OCI-LY3 (cell line): ENCODE measurements around the gene FYB1.

ENCODE experiments used
- H2AFZ ChIP-seq: fragments of 200-600, 300-600 bp; shearing (Covaris generic); 2 replicates; pipeline ENCODE4 v1.6.0; 2014; ENCODE audit warnings: antibody characterized with exemption, low read depth, low read length
- H3K27ac ChIP-seq: fragments of 200-600, 300-600 bp; sonication (generic); 2 replicates; pipeline ENCODE4 v1.5.1; 2014; ENCODE audit warnings: mild to moderate bottlenecking, low read length, moderate library complexity, mixed read lengths
- H3K27me3 ChIP-seq: fragments of 200-600, 300-600 bp; sonication (generic); 2 replicates; pipeline ENCODE4 v1.6.1; 2014; ENCODE audit warnings: low read depth, low read length, mixed read lengths
- H3K36me3 ChIP-seq: fragments of 200-600, 300-600 bp; sonication (generic); replicated peaks from 2 replicates; pipeline ENCODE3; 2014; ENCODE audit warnings: low read depth, low read length, mixed read lengths
- H3K4me1 ChIP-seq: fragments of 300-600, 200-600 bp; sonication (generic); 2 replicates; pipeline ENCODE4 v1.6.1; 2014; ENCODE audit warnings: low read length, mixed read lengths
- H3K4me2 ChIP-seq: fragments of 200-600, 300-600 bp; sonication (generic); 2 replicates; pipeline ENCODE4 v1.6.1; 2014; ENCODE audit warnings: low read length, mixed read lengths
- H3K4me3 ChIP-seq: fragments of 300-600, 200-600 bp; sonication (generic); 2 replicates; pipeline ENCODE4 v1.5.1; 2014; ENCODE audit warnings: antibody characterized with exemption, mild to moderate bottlenecking, low read length, moderate library complexity
- H3K79me2 ChIP-seq: fragments of 300-600, 200-600 bp; shearing (Covaris generic); 2 replicates; pipeline ENCODE4 v1.6.1; 2014; ENCODE audit warnings: mild to moderate bottlenecking, low read length, mixed read lengths
- H3K9ac ChIP-seq: fragments of 300-600, 200-600 bp; shearing (Covaris generic); 2 replicates; pipeline ENCODE4 v1.6.0; 2014; ENCODE audit warnings: mild to moderate bottlenecking, low read length, moderate library complexity
- H3K9me3 ChIP-seq: fragments of 200-600, 300-600 bp; shearing (Covaris generic); 2 replicates; pipeline ENCODE4 v1.6.1; 2014; ENCODE audit warnings: low read length, mixed read lengths; ENCODE audit not compliant: insufficient read depth
- H4K20me1 ChIP-seq: fragments of 200-600, 300-600 bp; sonication (generic); 2 replicates; pipeline ENCODE4 v1.6.1; 2016; ENCODE audit warnings: low read length, mixed read lengths; ENCODE audit not compliant: insufficient read depth
- EZH2phosphoT487 ChIP-seq: fragments of 200-600 bp; shearing (Covaris generic); IDR thresholded peaks from 2 replicates; pipeline ENCODE4 v1.6.1; 2018; ENCODE audit warnings: antibody characterized with exemption, mixed run types, low read depth
- TF ChIP-seq, protein P1 (sequence below): fragments of 200-600, 300-600 bp; sonication (generic); IDR thresholded peaks from 2 replicates; pipeline ENCODE4 v1.5.1; 2014; ENCODE audit warnings: antibody characterized with exemption, low read length, low read depth

The FYB1 gene

DNA sequence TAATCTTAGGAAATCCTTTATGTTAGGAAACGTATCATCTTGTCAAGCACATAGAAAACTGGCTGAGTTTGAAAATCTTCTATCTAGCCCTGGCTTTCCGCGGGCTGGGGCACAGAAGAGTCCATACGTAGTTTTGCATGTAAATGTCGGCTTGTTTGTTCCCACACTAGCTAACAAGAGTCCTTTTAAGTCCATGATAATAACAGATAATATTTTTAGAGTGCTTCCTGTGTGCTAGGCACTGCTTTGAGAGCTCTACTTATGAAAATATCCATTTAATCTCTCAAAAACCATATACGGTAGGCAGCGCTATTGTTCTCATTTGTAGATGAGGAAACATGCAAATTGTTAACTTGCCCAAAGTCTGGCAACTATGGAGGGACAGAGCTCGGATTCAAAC, 40.5 kb downstream of the FYB1 start:
- Histone ChIP-seq H3K27me3 (peaks cover 7% of the 10 kb centered on the region; the same call in 1 of the 2 replicates), H3K27ac (no peak overlapping the region), H3K4me1 (peaks cover 43% of the 10 kb centered on the region), H3K36me3 (no peaks in the 10 kb centered on the region), H3K4me3 (no peak overlapping the region), H3K9ac (no peak overlapping the region), H4K20me1 (no peaks in the 10 kb centered on the region), H3K4me2 (no peak overlapping the region), H3K79me2 (no peaks in the 10 kb centered on the region), H3K9me3 (no peaks in the 10 kb centered on the region), H2AFZ (no peak overlapping the region)
- TF ChIP-seq EZH2phosphoT487: no peak
- TF ChIP-seq, protein P1, sequence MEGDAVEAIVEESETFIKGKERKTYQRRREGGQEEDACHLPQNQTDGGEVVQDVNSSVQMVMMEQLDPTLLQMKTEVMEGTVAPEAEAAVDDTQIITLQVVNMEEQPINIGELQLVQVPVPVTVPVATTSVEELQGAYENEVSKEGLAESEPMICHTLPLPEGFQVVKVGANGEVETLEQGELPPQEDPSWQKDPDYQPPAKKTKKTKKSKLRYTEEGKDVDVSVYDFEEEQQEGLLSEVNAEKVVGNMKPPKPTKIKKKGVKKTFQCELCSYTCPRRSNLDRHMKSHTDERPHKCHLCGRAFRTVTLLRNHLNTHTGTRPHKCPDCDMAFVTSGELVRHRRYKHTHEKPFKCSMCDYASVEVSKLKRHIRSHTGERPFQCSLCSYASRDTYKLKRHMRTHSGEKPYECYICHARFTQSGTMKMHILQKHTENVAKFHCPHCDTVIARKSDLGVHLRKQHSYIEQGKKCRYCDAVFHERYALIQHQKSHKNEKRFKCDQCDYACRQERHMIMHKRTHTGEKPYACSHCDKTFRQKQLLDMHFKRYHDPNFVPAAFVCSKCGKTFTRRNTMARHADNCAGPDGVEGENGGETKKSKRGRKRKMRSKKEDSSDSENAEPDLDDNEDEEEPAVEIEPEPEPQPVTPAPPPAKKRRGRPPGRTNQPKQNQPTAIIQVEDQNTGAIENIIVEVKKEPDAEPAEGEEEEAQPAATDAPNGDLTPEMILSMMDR: no peak

GRCh38 chr5:39178171-39178570, 41.2 kb downstream of the FYB1 start:
- H3K4me1 ChIP-seq: peaks cover 43% of the 10 kb centered on the region
- no peak for TF ChIP-seq EZH2phosphoT487
- TF ChIP-seq, protein P1: no peak
- H3K27ac ChIP-seq: peak overlapping the region; percentile 65
- H3K9ac ChIP-seq: no peak overlapping the region
- H3K27me3 ChIP-seq: peaks cover 7% of the 10 kb centered on the region; the same call in 1 of the 2 replicates
- H3K9me3 ChIP-seq: no peaks in the 10 kb centered on the region
- no peaks in the 10 kb centered on the region for H4K20me1 ChIP-seq
- H3K4me3 ChIP-seq: no peak overlapping the region
- H3K79me2 ChIP-seq: no peaks in the 10 kb centered on the region
- no peak overlapping the region for H2AFZ ChIP-seq
- H3K36me3 ChIP-seq: no peaks in the 10 kb centered on the region
- H3K4me2 ChIP-seq: peak overlapping the region; percentile 71

GRCh38 chr5:39177631-39177964, 41.8 kb downstream of the FYB1 start:
- Histone ChIP-seq H3K9ac (0 out of 2 replicates have a peak overlapping the region, but pooled peaks have one; percentile 25), H3K4me1 (peaks cover 43% of the 10 kb centered on the region), H4K20me1 (no peaks in the 10 kb centered on the region), H2AFZ (no peak overlapping the region), H3K27me3 (peaks cover 7% of the 10 kb centered on the region; the same call in 1 of the 2 replicates), H3K79me2 (no peaks in the 10 kb centered on the region), H3K4me3 (peak overlapping the region; percentile 39; the same call in 1 of the 2 replicates), H3K9me3 (no peaks in the 10 kb centered on the region), H3K4me2 (peak overlapping the region; percentile 71), H3K36me3 (no peaks in the 10 kb centered on the region), H3K27ac (peak overlapping the region; percentile 65)
- TF ChIP-seq, protein P1: no peak
- no peak for TF ChIP-seq EZH2phosphoT487

DNA sequence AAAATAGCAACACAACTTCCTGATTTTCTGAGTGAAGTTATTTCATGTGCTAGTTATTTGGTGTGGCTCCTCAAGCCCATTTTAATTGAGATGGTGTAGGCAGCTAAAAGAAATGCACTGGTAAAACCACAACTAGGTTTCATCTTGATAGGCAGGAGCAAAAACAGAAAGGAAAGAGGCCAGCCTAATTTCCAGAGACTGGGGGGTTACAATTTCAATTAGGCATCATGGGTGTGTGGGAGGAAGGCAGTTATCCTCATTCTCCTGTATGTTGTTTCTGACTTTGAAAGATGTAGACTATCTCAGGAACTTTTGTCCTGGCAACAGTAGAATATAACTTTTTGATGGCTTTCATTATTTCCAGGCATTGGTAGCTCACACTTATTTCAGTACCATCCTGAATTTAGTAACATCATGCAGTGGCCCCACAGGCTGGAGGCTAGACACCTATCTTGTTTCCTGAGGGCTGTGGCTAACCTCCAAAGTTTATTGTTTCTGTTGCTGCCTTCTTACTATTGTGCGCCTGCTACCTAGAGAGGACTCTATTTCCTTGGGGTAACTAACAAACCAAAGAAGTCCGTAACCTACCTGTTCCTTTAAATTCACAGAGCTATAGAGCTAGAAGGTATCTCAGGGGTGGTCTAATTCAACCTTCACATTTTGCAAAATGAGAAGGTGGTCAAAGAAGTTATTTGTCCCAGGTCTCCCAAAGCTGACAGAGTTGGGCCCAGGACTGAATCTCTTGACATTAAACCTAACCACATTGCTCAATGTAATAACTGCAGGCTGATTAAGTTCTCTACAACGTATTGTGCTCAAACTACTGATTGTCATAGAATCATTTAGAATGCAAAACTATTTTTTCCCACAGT, 42.4 kb downstream of the FYB1 start:
- Histone ChIP-seq H3K4me2 (peak overlapping the region; percentile 71), H3K36me3 (no peaks in the 10 kb centered on the region), H4K20me1 (no peaks in the 10 kb centered on the region), H3K9me3 (no peaks in the 10 kb centered on the region), H3K27me3 (peaks cover 7% of the 10 kb centered on the region; the same call in 1 of the 2 replicates), H2AFZ (0 out of 2 replicates have a peak overlapping the region, but pooled peaks have one; percentile 23), H3K4me1 (peaks cover 43% of the 10 kb centered on the region), H3K79me2 (no peaks in the 10 kb centered on the region), H3K27ac (peak overlapping the region; percentile 65), H3K4me3 (peak overlapping the region; percentile 39; the same call in 1 of the 2 replicates), H3K9ac (0 out of 2 replicates have a peak overlapping the region, but pooled peaks have one; percentile 25)
- TF ChIP-seq EZH2phosphoT487: no peak
- TF ChIP-seq, protein P1: no peak
